ENCODE measurements around the gene AGO1.

The AGO1 gene

GRCh38 chr1:35882945-35883634 lies at the start of gene AGO1:
Gene AGO1 (plus strand): TSS chr1:35883209. CDS start chr1:35883422, 213 bp downstream.
- Histone ChIP-seq H3K36me3 (ENCODE audit: control insufficient read depth, insufficient read depth, low read length) (no peaks in the 10 kb centered on the region), H3K27me3 (ENCODE audit: control insufficient read depth, insufficient read depth, low read length) (no peaks in the 10 kb centered on the region), H3K9ac (peak within 1 kb of the TSS; percentile 5), H3K4me3 (ENCODE audit: low read depth, low read length) (peak within 1 kb of the TSS; percentile 92), H2AFZ (peak within 1 kb of the TSS; percentile 55), H3K9me3 (ENCODE audit: control insufficient read depth, low read length) (no peaks in the 10 kb centered on the region), H3K79me2 (no peaks in the 10 kb centered on the region), H3K4me2 (ENCODE audit: low read length) (peak within 1 kb of the TSS; percentile 97), H3K4me1 (no peaks in the 10 kb centered on the region), H3K27ac (peak within 1 kb of the TSS; percentile 29)
- TF ChIP-seq CTCF (IDR thresholded peaks at IDR 0.05): peak; percentile 80

GRCh38 chr1:35833395-35833794 lies 49.6 kb upstream of the AGO1 start:
- Histone ChIP-seq H3K36me3 (ENCODE audit: control insufficient read depth, insufficient read depth, low read length) (no peaks in the 10 kb centered on the region), H3K9ac (no peak overlapping the region), H3K4me2 (ENCODE audit: low read length) (no peak overlapping the region), H3K27ac (no peak overlapping the region), H3K27me3 (ENCODE audit: control insufficient read depth, insufficient read depth, low read length) (no peaks in the 10 kb centered on the region), H3K4me1 (no peaks in the 10 kb centered on the region), H3K9me3 (ENCODE audit: control insufficient read depth, low read length) (no peaks in the 10 kb centered on the region), H2AFZ (no peak overlapping the region), H3K4me3 (ENCODE audit: low read depth, low read length) (no peak overlapping the region), H3K79me2 (no peaks in the 10 kb centered on the region)
- no peak for TF ChIP-seq CTCF (IDR thresholded peaks at IDR 0.05)

- TF ChIP-seq CTCF (IDR thresholded peaks at IDR 0.05): no peak
- Histone ChIP-seq H3K9ac (no peak overlapping the region), H2AFZ (no peak overlapping the region), H3K4me3 (ENCODE audit: low read depth, low read length) (no peak overlapping the region), H3K79me2 (no peaks in the 10 kb centered on the region), H3K4me1 (no peaks in the 10 kb centered on the region), H3K36me3 (ENCODE audit: control insufficient read depth, insufficient read depth, low read length) (no peaks in the 10 kb centered on the region), H3K27ac (no peak overlapping the region), H3K4me2 (ENCODE audit: low read length) (no peak overlapping the region), H3K9me3 (ENCODE audit: control insufficient read depth, low read length) (no peaks in the 10 kb centered on the region), H3K27me3 (ENCODE audit: control insufficient read depth, insufficient read depth, low read length) (no peaks in the 10 kb centered on the region)
These were observed 48.8 kb upstream of the AGO1 start for GRCh38 chr1:35834218-35834617.

- Histone ChIP-seq H3K27ac (no peak overlapping the region), H3K9ac (no peak overlapping the region), H3K4me2 (ENCODE audit: low read length) (no peak overlapping the region), H2AFZ (no peak overlapping the region), H3K27me3 (ENCODE audit: control insufficient read depth, insufficient read depth, low read length) (no peaks in the 10 kb centered on the region), H3K79me2 (no peaks in the 10 kb centered on the region), H3K4me3 (ENCODE audit: low read depth, low read length) (no peak overlapping the region), H3K9me3 (ENCODE audit: control insufficient read depth, low read length) (no peaks in the 10 kb centered on the region), H3K4me1 (no peaks in the 10 kb centered on the region), H3K36me3 (ENCODE audit: control insufficient read depth, insufficient read depth, low read length) (no peaks in the 10 kb centered on the region)
- TF ChIP-seq CTCF (IDR thresholded peaks at IDR 0.05): no peak
These were observed 47.6 kb upstream of the AGO1 start for GRCh38 chr1:35835398-35835797.

- Histone ChIP-seq H3K9ac (no peak overlapping the region), H3K36me3 (ENCODE audit: control insufficient read depth, insufficient read depth, low read length) (no peaks in the 10 kb centered on the region), H3K4me1 (no peaks in the 10 kb centered on the region), H3K79me2 (no peaks in the 10 kb centered on the region), H3K4me2 (ENCODE audit: low read length) (no peak overlapping the region), H3K4me3 (ENCODE audit: low read depth, low read length) (no peak overlapping the region), H3K27ac (no peak overlapping the region), H2AFZ (no peak overlapping the region), H3K27me3 (ENCODE audit: control insufficient read depth, insufficient read depth, low read length) (no peaks in the 10 kb centered on the region), H3K9me3 (ENCODE audit: control insufficient read depth, low read length) (no peaks in the 10 kb centered on the region)
- no peak for TF ChIP-seq CTCF (IDR thresholded peaks at IDR 0.05)
These were observed 46.3 kb upstream of the AGO1 start for GRCh38 chr1:35836734-35837133.
